Small intestine (tissue), 7 donors: Measurements from ENCODE around the gene FAM13B. TPM values are rescaled to one million over a fixed set of nuclear protein-coding genes. Genes with fewer than 3 reads are reported as not detected.
A peak's percentile ranks its signal among the peaks of the same experiment; 100 is the strongest.
"Not testable (repeated sequence)": the region's sequence is repeated elsewhere in the genome, so short reads cannot be mapped to it uniquely, and the experiment has no call there.

Source experiments
- DNase-seq, 2 donors: peaks; one replicate each; pipeline versions ENCODE4 v3.0.0 to v3.0.0-alpha.2; 2013
- FAIRE-seq: peaks from 2 replicates; lab custom pipeline; 2012; peaks lifted over from hg19 to GRCh38; lab: Jason Lieb, UNC
- H3K27ac ChIP-seq, 3 donors: one replicate each; pipeline ENCODE4 v1.5.1; 2013; ENCODE audit warnings: low read length in 2 of 3, mild to moderate bottlenecking in 2 of 3, control low read depth in 1 of 3, inconsistent platforms in 1 of 3, low read depth in 1 of 3, moderate library complexity in 1 of 3
- H3K27me3 ChIP-seq, 3 donors: one replicate each; pipeline ENCODE4 v1.6.1; 2013; ENCODE audit warnings: low read length in 3 of 3, inconsistent platforms in 1 of 3; ENCODE audit not compliant: control insufficient read depth in 3 of 3, insufficient read depth in 3 of 3
- H3K36me3 ChIP-seq, 3 donors: one replicate each; pipeline ENCODE4 v1.6.1; 2013; ENCODE audit warnings: low read length in 3 of 3, inconsistent platforms in 1 of 3, low read depth in 1 of 3, mild to moderate bottlenecking in 1 of 3, moderate library complexity in 1 of 3; ENCODE audit not compliant: control insufficient read depth in 3 of 3, insufficient read depth in 2 of 3
- H3K4me1 ChIP-seq, 3 donors: one replicate each; pipeline ENCODE4 v1.6.1; 2013; ENCODE audit warnings: low read length in 2 of 3, inconsistent platforms in 1 of 3, low read depth in 1 of 3, mild to moderate bottlenecking in 1 of 3, moderate library complexity in 1 of 3; ENCODE audit not compliant: control insufficient read depth in 3 of 3, insufficient read depth in 2 of 3
- H3K4me3 ChIP-seq, 3 donors: one replicate each; pipeline ENCODE4 v1.5.1; 2013; ENCODE audit warnings: low read length in 3 of 3, control low read depth in 1 of 3, inconsistent platforms in 1 of 3, low read depth in 1 of 3, mild to moderate bottlenecking in 1 of 3, moderate library complexity in 1 of 3
- H3K9me3 ChIP-seq, 2 donors: one replicate each; pipeline ENCODE4 v1.6.1; 2013; ENCODE audit warnings: low read depth in 1 of 2, low read length in 1 of 2; ENCODE audit not compliant: control insufficient read depth in 2 of 2, insufficient read depth in 1 of 2
- WGBS, 3 donors: extraction: QIAGEN DNeasy Blood & Tissue Kit; methylation state at CpG; one replicate each; pipeline ENCODE4 v1.1.7; 2013; 5-methylcytosine and 5-hydroxymethylcytosine counted together
- polyA plus RNA-seq, 4 donors: library from polyadenylated mRNA; stranded (reverse) in 3 of 4; unstranded in 1 of 4; fragments of 200-250 nt in 3 of 4; fragments of 120-200 nt in 1 of 4; gene quantifications; one replicate each; pipeline versions ENCODE4 v1.2.1 to v1.2.3, GENCODE V29; 2013
- donor health status: healthy with polysubstance abuse.
- donor health status: control.
- donor health status: control.
- donor health status: Bipolar disorder and iron deficiency.
- donor health status: healthy.

FAM13B gene
- polyA plus RNA-seq, 4 donors = 5.8 to 21.9 (median 8.8) TPM

GRCh38 chr5:137945825-137946224 lies 87.1 kb downstream of the FAM13B start:
- DNase-seq (no peak), FAIRE-seq (no peak)
- no peaks in the 10 kb centered on the region for H3K4me1 ChIP-seq
- H3K27me3 ChIP-seq = no peaks in the 10 kb centered on the region
- 95 to 100% (median 98%) methylated on average over 1 of the region's 1 CpG for WGBS, 3 donors
- no peak overlapping the region for H3K27ac ChIP-seq
- peaks cover 11 to 38% (median 13%) of the 10 kb centered on the region in 3 donors for H3K36me3 ChIP-seq
- peaks cover 0 to 4% of the 10 kb centered on the region in 2 donors for H3K9me3 ChIP-seq
- no peak overlapping the region for H3K4me3 ChIP-seq

DNA sequence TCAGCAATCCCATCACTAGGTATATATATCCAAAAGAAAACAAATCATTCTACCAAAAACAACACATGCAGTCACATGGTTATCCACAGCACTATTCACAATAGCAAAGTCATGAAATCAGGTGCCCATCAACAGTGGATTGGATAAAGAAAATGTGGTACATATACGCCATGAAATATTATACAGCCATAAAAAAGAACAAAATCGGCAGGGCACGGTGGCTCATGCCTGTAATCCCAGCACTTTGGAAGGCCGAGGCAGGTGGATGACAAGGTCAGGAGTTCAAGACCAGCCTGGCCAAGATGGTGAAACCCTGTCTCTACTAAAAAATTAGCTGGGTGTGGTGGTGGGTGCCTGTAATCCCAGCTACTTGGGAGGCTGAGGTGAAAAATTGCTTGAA lies 88.6 kb downstream of the FAM13B start:
- not testable (repeated sequence) for H3K9me3 ChIP-seq, H3K4me1 ChIP-seq, FAIRE-seq, H3K4me3 ChIP-seq, DNase-seq, H3K27me3 ChIP-seq, H3K27ac ChIP-seq
- 97 to 99% (median 98%) methylated on average over 4 of the region's 4 CpGs for WGBS, 3 donors
- H3K36me3 ChIP-seq = peaks cover 16 to 29% (median 16%) of the 10 kb centered on the region in 3 donors

- WGBS, 3 donors = 82 to 88% (median 83%) methylated on average over 7 of the region's 7 CpGs
- peaks cover 0 to 1% of the 10 kb centered on the region in 2 donors for H3K9me3 ChIP-seq
- H3K36me3 ChIP-seq = peaks cover 15 to 17% (median 16%) of the 10 kb centered on the region in 3 donors
- H3K27ac ChIP-seq = no peak overlapping the region
- DNase-seq = no peak
- no peak for FAIRE-seq
- no peaks in the 10 kb centered on the region for H3K27me3 ChIP-seq
- no peak overlapping the region for H3K4me3 ChIP-seq
- H3K4me1 ChIP-seq = no peaks in the 10 kb centered on the region
These were observed 93.5 kb downstream of the FAM13B start for GRCh38 chr5:137939331-137939730.

GRCh38 chr5:137938751-137939143 lies 94.1 kb downstream of the FAM13B start:
- 79 to 84% (median 81%) methylated on average over 1 of the region's 1 CpG for WGBS, 3 donors

DNA sequence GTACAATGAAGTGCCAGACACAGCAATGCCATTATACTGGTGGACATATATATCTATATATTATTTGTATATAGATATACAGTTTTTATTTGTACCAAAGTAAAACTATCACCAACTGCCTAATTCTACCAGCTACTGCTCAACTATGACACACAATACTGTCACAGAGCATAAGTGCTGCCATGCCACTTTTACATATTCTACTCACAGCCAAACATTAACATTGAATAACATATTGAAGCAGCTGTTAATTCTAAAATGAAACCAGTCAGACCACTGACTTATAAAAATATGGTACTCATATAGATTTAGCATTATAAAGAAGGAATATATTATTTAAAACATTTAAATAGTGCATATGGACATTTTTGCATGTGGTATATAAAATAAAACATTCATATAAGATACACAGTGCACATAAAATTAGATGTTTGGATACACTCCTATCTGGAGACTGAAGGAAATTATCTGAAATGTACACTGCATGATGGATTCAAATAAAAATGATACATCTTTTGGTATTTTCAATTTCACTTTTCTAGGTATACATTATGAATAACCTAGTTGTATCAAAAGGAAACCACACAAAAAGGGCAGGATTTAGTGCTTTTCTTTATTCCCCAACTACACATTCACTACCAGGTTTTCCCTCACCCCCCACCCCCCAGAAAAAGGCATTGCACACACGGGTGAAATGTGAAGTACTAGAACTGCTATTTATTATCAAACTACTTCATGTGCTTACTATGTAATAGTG lies 94.7 kb downstream of the FAM13B start:
- peaks cover 9 to 17% (median 16%) of the 10 kb centered on the region in 3 donors for H3K36me3 ChIP-seq
- H3K9me3 ChIP-seq = no peaks in the 10 kb centered on the region
- H3K27me3 ChIP-seq = no peaks in the 10 kb centered on the region
- FAIRE-seq = no peak
- no peak for DNase-seq
- H3K4me1 ChIP-seq = no peaks in the 10 kb centered on the region
- 61 to 90% (median 74%) methylated on average over 1 of the region's 1 CpG for WGBS, 3 donors
- H3K27ac ChIP-seq = no peak overlapping the region
- H3K4me3 ChIP-seq = no peak overlapping the region

More at GRCh38 chr5:137938751-137939143, 94.1 kb downstream of the FAM13B start:
- Histone ChIP-seq H3K9me3 (no peaks in the 10 kb centered on the region), H3K27me3 (no peaks in the 10 kb centered on the region), H3K27ac (no peak overlapping the region), H3K4me1 (no peaks in the 10 kb centered on the region), H3K4me3 (no peak overlapping the region), H3K36me3 (peaks cover 13 to 17% (median 16%) of the 10 kb centered on the region in 3 donors)
- DNase-seq (no peak), FAIRE-seq (no peak)

- WGBS, 3 donors = 77 to 84% (median 77%) methylated on average over 3 of the region's 3 CpGs
- Histone ChIP-seq H3K4me1 (no peaks in the 10 kb centered on the region), H3K36me3 (peaks cover under 1 to 11% (median 8%) of the 10 kb centered on the region in 3 donors), H3K9me3 (no peaks in the 10 kb centered on the region), H3K27me3 (no peaks in the 10 kb centered on the region), H3K27ac (no peak overlapping the region), H3K4me3 (no peak overlapping the region)
- no peak for DNase-seq
- no peak for FAIRE-seq
These were observed 97.2 kb downstream of the FAM13B start for GRCh38 chr5:137935694-137936093.

DNA sequence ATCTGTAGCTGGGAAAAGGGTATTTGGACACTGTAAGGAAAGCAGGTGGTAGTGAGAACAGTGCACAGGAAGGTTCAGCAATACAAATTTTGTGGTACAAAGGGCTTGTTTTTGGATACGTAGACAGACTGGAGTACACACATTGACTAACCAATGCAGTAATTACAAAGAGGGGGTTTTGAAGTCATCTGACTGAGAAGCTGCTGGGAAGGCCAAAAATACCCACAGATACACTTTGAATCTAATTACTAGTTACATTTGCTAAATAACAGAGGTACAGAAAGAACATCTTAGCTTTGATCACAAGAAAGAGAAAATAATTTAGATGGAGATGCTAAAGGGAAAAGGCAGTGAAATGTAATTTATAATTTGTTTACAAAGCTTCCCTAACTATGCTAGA lies 97.7 kb downstream of the FAM13B start:
- Histone ChIP-seq H3K36me3 (peaks cover 0 to 11% (median 8%) of the 10 kb centered on the region in 3 donors), H3K27ac (peak overlapping the region in 1 of 3 donors; percentile 11), H3K4me1 (no peaks in the 10 kb centered on the region), H3K4me3 (no peak overlapping the region), H3K27me3 (no peaks in the 10 kb centered on the region), H3K9me3 (no peaks in the 10 kb centered on the region)
- FAIRE-seq (no peak), DNase-seq (no peak)
- WGBS, 3 donors = 73 to 93% (median 76%) methylated on average over 1 of the region's 1 CpG

- no peak for DNase-seq
- WGBS, 3 donors = 38 to 46% (median 41%) methylated on average over 3 of the region's 3 CpGs
- Histone ChIP-seq H3K4me3 (no peak overlapping the region), H3K27me3 (no peaks in the 10 kb centered on the region), H3K36me3 (peaks cover 0 to 3% (median 2%) of the 10 kb centered on the region in 3 donors), H3K27ac (no peak overlapping the region), H3K4me1 (no peaks in the 10 kb centered on the region), H3K9me3 (no peaks in the 10 kb centered on the region)
- no peak for FAIRE-seq
These were observed 99.4 kb downstream of the FAM13B start for GRCh38 chr5:137933491-137933911.
